Ishikawa (cell line): Measurements from ENCODE around the gene CCDC50.

Experiments
- CEBPB ChIP-seq: IDR thresholded peaks from 2 replicates; pipeline ENCODE4 v1.6.1; 2012
- CREB1 ChIP-seq: IDR thresholded peaks from 2 replicates; pipeline ENCODE4 v1.6.1; 2012; ENCODE audit warnings: low read depth
- EGR1 ChIP-seq: IDR thresholded peaks from 2 replicates; pipeline ENCODE4 v1.6.1; 2012
- EP300 ChIP-seq: IDR thresholded peaks from 2 replicates; pipeline ENCODE4 v1.6.1; 2012; ENCODE audit warnings: borderline replicate concordance
- FOXM1 ChIP-seq: IDR thresholded peaks from 2 replicates; pipeline ENCODE4 v1.6.1; 2012; ENCODE audit warnings: low read depth, borderline replicate concordance
- MAX ChIP-seq: IDR thresholded peaks from 2 replicates; pipeline ENCODE4 v1.6.1; 2012
- NFIC ChIP-seq: IDR thresholded peaks from 2 replicates; pipeline ENCODE4 v1.6.1; 2012
- RAD21 ChIP-seq: IDR thresholded peaks from 2 replicates; pipeline ENCODE4 v1.6.1; 2012; ENCODE audit warnings: low read depth
- REST ChIP-seq: IDR thresholded peaks from 2 replicates; pipeline ENCODE4 v1.6.1; 2012; ENCODE audit warnings: low read depth, mild to moderate bottlenecking
- TAF1 ChIP-seq: IDR thresholded peaks from 2 replicates; pipeline ENCODE4 v1.6.1; 2012; ENCODE audit warnings: low read depth, mild to moderate bottlenecking
- TCF12 ChIP-seq: IDR thresholded peaks from 2 replicates; pipeline ENCODE4 v1.6.1; 2012; ENCODE audit warnings: low read depth
- TEAD4 ChIP-seq: IDR thresholded peaks from 2 replicates; pipeline ENCODE4 v1.6.1; 2012
- YY1 ChIP-seq: IDR thresholded peaks from 2 replicates; pipeline ENCODE4 v1.6.1; 2012; ENCODE audit warnings: low read depth
- ZBTB7A ChIP-seq: IDR thresholded peaks from 2 replicates; pipeline ENCODE4 v1.6.1; 2012; ENCODE audit warnings: low read depth

GRCh38 chr3:191353022-191353777 lies 24.0 kb downstream of the CCDC50 start:
- TF ChIP-seq ZBTB7A (no peak), CREB1 (no peak), YY1 (no peak), FOXM1 (no peak), TAF1 (no peak), NFIC (no peak), CEBPB (no peak), EP300 (no peak), TEAD4 (no peak), RAD21 (no peak), EGR1 (no peak), REST (no peak), TCF12 (no peak), MAX (no peak)
